ENCODE measurements around the gene CYB5B. TPM values are rescaled to one million over a fixed set of nuclear protein-coding genes. Genes with fewer than 3 reads are reported as not detected.
A peak's percentile ranks its signal among the peaks of the same experiment; 100 is the strongest.

CYB5B gene
- polyA plus RNA-seq, 1 donor (not counting 4 experiments of a cell fraction or from before 2014, with no cell fraction given) = 287 TPM

- Histone ChIP-seq H3K9me3 (ENCODE audit: control insufficient read depth, low read depth, low read length) (no peaks in the 10 kb centered on the region), H3K27me3 (ENCODE audit: control insufficient read depth, extremely low read depth, insufficient read depth, low read length) (no peaks in the 10 kb centered on the region), H3K9me1 (ENCODE audit: control insufficient read depth, extremely low read depth, insufficient read depth, low read length) (peaks cover 2% of the 10 kb centered on the region), H3K4me2 (ENCODE audit: control insufficient read depth, extremely low read depth, insufficient read depth, low read depth, low read length) (peak overlapping the region; percentile 52), H3K79me2 (ENCODE audit: control insufficient read depth, insufficient read depth, low read length) (no peaks in the 10 kb centered on the region), H3K4me1 (ENCODE audit: control insufficient read depth, extremely low read depth, insufficient read depth, low read length) (peaks cover 12% of the 10 kb centered on the region), H3K27ac (ENCODE audit: control insufficient read depth, insufficient read depth, low read length) (no peak overlapping the region), H4K20me1 (ENCODE audit: control insufficient read depth, extremely low read depth, insufficient read depth, low read length) (no peaks in the 10 kb centered on the region), H3K36me3 (ENCODE audit: control insufficient read depth in 2 of 2, extremely low read depth in 1 of 2, insufficient read depth in 2 of 2, low read length in 2 of 2) (peaks cover 5 to 18% of the 10 kb centered on the region in 2 experiments), H3K9ac (ENCODE audit: control insufficient read depth, extremely low read depth, insufficient read depth, low read length) (no peak overlapping the region), H3K4me3 (ENCODE audit: control insufficient read depth in 2 of 3, extremely low read depth in 1 of 3, insufficient read depth in 2 of 3, low read depth in 1 of 3, low read length in 3 of 3) (no peak overlapping the region), H2AFZ (ENCODE audit: control insufficient read depth, low read length) (no peak overlapping the region)
- no peak for DNase-seq (ENCODE audit: low read depth, low spot score)
- no peak for TF ChIP-seq EZH2 (IDR thresholded peaks at IDR 0.05; ENCODE audit: low read length)
- TF ChIP-seq, protein P1, sequence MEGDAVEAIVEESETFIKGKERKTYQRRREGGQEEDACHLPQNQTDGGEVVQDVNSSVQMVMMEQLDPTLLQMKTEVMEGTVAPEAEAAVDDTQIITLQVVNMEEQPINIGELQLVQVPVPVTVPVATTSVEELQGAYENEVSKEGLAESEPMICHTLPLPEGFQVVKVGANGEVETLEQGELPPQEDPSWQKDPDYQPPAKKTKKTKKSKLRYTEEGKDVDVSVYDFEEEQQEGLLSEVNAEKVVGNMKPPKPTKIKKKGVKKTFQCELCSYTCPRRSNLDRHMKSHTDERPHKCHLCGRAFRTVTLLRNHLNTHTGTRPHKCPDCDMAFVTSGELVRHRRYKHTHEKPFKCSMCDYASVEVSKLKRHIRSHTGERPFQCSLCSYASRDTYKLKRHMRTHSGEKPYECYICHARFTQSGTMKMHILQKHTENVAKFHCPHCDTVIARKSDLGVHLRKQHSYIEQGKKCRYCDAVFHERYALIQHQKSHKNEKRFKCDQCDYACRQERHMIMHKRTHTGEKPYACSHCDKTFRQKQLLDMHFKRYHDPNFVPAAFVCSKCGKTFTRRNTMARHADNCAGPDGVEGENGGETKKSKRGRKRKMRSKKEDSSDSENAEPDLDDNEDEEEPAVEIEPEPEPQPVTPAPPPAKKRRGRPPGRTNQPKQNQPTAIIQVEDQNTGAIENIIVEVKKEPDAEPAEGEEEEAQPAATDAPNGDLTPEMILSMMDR (optimal IDR thresholded peaks at IDR 0.05 in 1 of 3, IDR thresholded peaks at IDR 0.05 in 1 of 3, conservative IDR thresholded peaks at IDR 0.05 in 1 of 3; ENCODE audit: extremely low read depth in 1 of 3, insufficient read depth in 2 of 3, low read length in 3 of 3) = peak in 2 of 3 experiments; percentile 12 to 44
- dilution Hi-C loops (cut with MboI; ENCODE audit: extremely low pct_ligation_motif_present, low sequenced_read_pairs) = no loop called here
- no peak for FAIRE-seq
Measured at GRCh38 chr16:69465083-69465721, 40.8 kb downstream of the CYB5B start.

DNA sequence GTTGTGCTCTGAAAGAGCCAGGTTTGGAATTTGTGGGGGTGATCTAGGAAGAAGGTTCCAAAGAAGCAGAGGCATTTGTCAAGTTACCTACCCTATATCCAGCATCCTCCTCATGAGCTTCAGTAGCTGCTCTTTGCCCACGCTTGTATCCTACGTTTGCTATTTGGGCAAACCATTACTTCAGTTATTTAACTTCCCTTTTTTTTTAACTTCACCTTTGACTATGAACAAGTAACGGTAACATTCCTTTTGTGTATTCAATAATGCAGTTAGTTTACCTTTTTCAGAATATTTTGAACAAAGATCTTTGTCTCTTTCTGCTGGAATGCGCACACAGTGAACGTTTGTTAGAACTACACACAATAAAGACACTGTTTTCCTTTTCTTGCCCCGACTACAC, 41.5 kb downstream of the CYB5B start:
- TF ChIP-seq, protein P1 (optimal IDR thresholded peaks at IDR 0.05 in 1 of 3, IDR thresholded peaks at IDR 0.05 in 1 of 3, conservative IDR thresholded peaks at IDR 0.05 in 1 of 3; ENCODE audit: extremely low read depth in 1 of 3, insufficient read depth in 2 of 3, low read length in 3 of 3) = no peak
- no peak for TF ChIP-seq EZH2 (IDR thresholded peaks at IDR 0.05; ENCODE audit: low read length)
- no peak overlapping the region for H3K9ac ChIP-seq (ENCODE audit: control insufficient read depth, extremely low read depth, insufficient read depth, low read length)
- peaks cover 5 to 18% of the 10 kb centered on the region in 2 experiments for H3K36me3 ChIP-seq (ENCODE audit: control insufficient read depth in 2 of 2, extremely low read depth in 1 of 2, insufficient read depth in 2 of 2, low read length in 2 of 2)
- no peaks in the 10 kb centered on the region for H3K9me3 ChIP-seq (ENCODE audit: control insufficient read depth, low read depth, low read length)
- no peaks in the 10 kb centered on the region for H3K27me3 ChIP-seq (ENCODE audit: control insufficient read depth, extremely low read depth, insufficient read depth, low read length)
- DNase-seq (ENCODE audit: low read depth, low spot score) (no peak), FAIRE-seq (no peak)
- no peak overlapping the region for H3K4me3 ChIP-seq (ENCODE audit: control insufficient read depth in 2 of 3, extremely low read depth in 1 of 3, insufficient read depth in 2 of 3, low read depth in 1 of 3, low read length in 3 of 3)
- H3K4me2 ChIP-seq (ENCODE audit: control insufficient read depth, extremely low read depth, insufficient read depth, low read depth, low read length) = peak overlapping the region; percentile 0
- no peak overlapping the region for H2AFZ ChIP-seq (ENCODE audit: control insufficient read depth, low read length)
- H3K4me1 ChIP-seq (ENCODE audit: control insufficient read depth, extremely low read depth, insufficient read depth, low read length) = peaks cover 12% of the 10 kb centered on the region
- no peaks in the 10 kb centered on the region for H4K20me1 ChIP-seq (ENCODE audit: control insufficient read depth, extremely low read depth, insufficient read depth, low read length)
- H3K27ac ChIP-seq (ENCODE audit: control insufficient read depth, insufficient read depth, low read length) = no peak overlapping the region
- dilution Hi-C loops (cut with MboI; ENCODE audit: extremely low pct_ligation_motif_present, low sequenced_read_pairs) = no loop called here
- H3K9me1 ChIP-seq (ENCODE audit: control insufficient read depth, extremely low read depth, insufficient read depth, low read length) = peaks cover 2% of the 10 kb centered on the region
- no peaks in the 10 kb centered on the region for H3K79me2 ChIP-seq (ENCODE audit: control insufficient read depth, insufficient read depth, low read length)
